HepG2 (cell line): ENCODE measurements around the gene MAPK8IP1. TPM values are rescaled to one million over a fixed set of nuclear protein-coding genes. Genes with fewer than 3 reads are reported as not detected.

ENCODE experiments used
- ATAC-seq: fragments of 200-7000 bp; cut with Tn5 transposase; 3 replicates; pipeline ENCODE4 v1.9.1; 2020; ENCODE audit warnings: mild to moderate bottlenecking, moderate library complexity
- BruUV-seq: library from RNA; stranded (reverse); fragments of 400-500 nt; replicated peaks from 2 replicates; lab custom pipeline; 2021; lab: Mats Ljungman, UMichigan
- CTCF ChIA-PET: fragments of 300-600 bp; formaldehyde crosslinking; extraction: SDS; loops from one replicate; lab custom pipeline; 2021; ENCODE audit warnings: low total read pairs, inconsistent platforms, low intra/inter-chr PET ratio; lab: Yijun Ruan, JAX
- POLR2A ChIA-PET: fragments of 350-600 bp; sonication (Branson Sonifier 250); formaldehyde crosslinking; loops from one replicate; lab custom pipeline; 2020; ENCODE audit warnings: antibody characterized with exemption, inconsistent platforms; lab: Yijun Ruan, JAX
- DNase-seq: peaks from one replicate; pipeline ENCODE4 v3.0.0-alpha.2; 2015; ENCODE audit warnings: low spot score
- FAIRE-seq: peaks from 3 replicates; lab custom pipeline; 2011; peaks lifted over from hg19 to GRCh38; lab: Jason Lieb, UNC
- H2AFZ ChIP-seq: one replicate; pipeline ENCODE4 v1.6.1; 2011; ENCODE audit warnings: low read length, inconsistent platforms
- H3K27ac ChIP-seq: fragments of 300-600 bp; 3 replicates; pipeline ENCODE4 v1.8.0; 2011; ENCODE audit warnings: mixed run types, mild to moderate bottlenecking, mixed read lengths, low read length, inconsistent platforms; ENCODE audit not compliant: insufficient read depth; ENCODE audit errors: extremely low read length
- H3K27me3 ChIP-seq, 2 experiments: fragments of 200-600 bp in 1 of 2; 2 replicates in 1 of 2; 3 replicates in 1 of 2; pipeline versions ENCODE4 v1.6.0 to v1.8.0; 2011; ENCODE audit warnings: low read length in 2 of 2, mild to moderate bottlenecking in 2 of 2, moderate library complexity in 2 of 2, inconsistent platforms in 1 of 2; ENCODE audit not compliant: insufficient read depth in 2 of 2, control insufficient read depth in 1 of 2
- H3K36me3 ChIP-seq, 2 experiments: fragments of 200-600 bp in 1 of 2; replicated peaks in 1 of 2; 2 replicates in 1 of 2; 3 replicates in 1 of 2; pipeline versions ENCODE4 v1.5.1 to v1.8.0; 2011; ENCODE audit warnings: low read length in 2 of 2, inconsistent platforms in 1 of 2; ENCODE audit not compliant: insufficient read depth in 2 of 2, control insufficient read depth in 1 of 2
- H3K4me1 ChIP-seq: 2 replicates; pipeline ENCODE4 v1.5.1; 2012; ENCODE audit warnings: low read length, inconsistent platforms; ENCODE audit not compliant: insufficient read depth
- H3K4me2 ChIP-seq: 2 replicates; pipeline ENCODE4 v1.6.0; 2011; ENCODE audit warnings: low read depth, low read length, inconsistent platforms
- H3K4me3 ChIP-seq, 3 experiments: fragments of 200-600 bp in 1 of 3; sonication (generic), shearing (Covaris generic) in 1 of 3; replicated peaks in 1 of 3; 2 replicates each; pipeline ENCODE4 v1.5.1; 2011 to 2016; ENCODE audit warnings: low read length in 3 of 3, inconsistent platforms in 2 of 3, low read depth in 2 of 3, mild to moderate bottlenecking in 2 of 3, control low read depth in 1 of 3, mixed read lengths in 1 of 3; ENCODE audit not compliant: insufficient read depth in 1 of 3
- H3K79me2 ChIP-seq: one replicate; pipeline ENCODE4 v1.6.1; 2011; ENCODE audit warnings: low read length, inconsistent platforms; ENCODE audit not compliant: insufficient read depth
- H3K9ac ChIP-seq: 2 replicates; pipeline ENCODE4 v1.6.0; 2011; ENCODE audit warnings: mild to moderate bottlenecking, low read depth, low read length, inconsistent platforms; ENCODE audit not compliant: insufficient read depth
- H3K9me3 ChIP-seq: 2 replicates; pipeline ENCODE4 v1.5.1; 2012; ENCODE audit warnings: mild to moderate bottlenecking, low read length
- H4K20me1 ChIP-seq: 2 replicates; pipeline ENCODE4 v1.6.0; 2011; ENCODE audit warnings: inconsistent platforms, mild to moderate bottlenecking, low read length, moderate library complexity; ENCODE audit not compliant: insufficient read depth
- ATM ChIP-seq: fragments of 450-650 bp; IDR thresholded peaks from 2 replicates; pipeline ENCODE4 v1.7.1; 2017; ENCODE audit warnings: mild to moderate bottlenecking, borderline replicate concordance
- BORCS8-MEF2B ChIP-seq: sonication (generic); formaldehyde crosslinking; IDR thresholded peaks from 2 replicates; pipeline ENCODE4 v1.8.0; 2022; ENCODE audit warnings: mild to moderate bottlenecking, missing genetic modification reagents
- ERF ChIP-seq: IDR thresholded peaks from 2 replicates; pipeline ENCODE4 v1.6.1; 2018; ENCODE audit warnings: missing biosample characterization, missing genetic modification reagents
- ISL2 ChIP-seq: sonication (generic); formaldehyde crosslinking; IDR thresholded peaks from 2 replicates; pipeline ENCODE4 v1.5.0; 2020; ENCODE audit warnings: missing genetic modification reagents
- MLXIP ChIP-seq: sonication (generic); formaldehyde crosslinking; IDR thresholded peaks from 2 replicates; pipeline ENCODE4 v1.9.0; 2021; ENCODE audit warnings: missing genetic modification reagents, borderline replicate concordance
- PATZ1 ChIP-seq: sonication (generic); formaldehyde crosslinking; IDR thresholded peaks from 2 replicates; pipeline ENCODE4 v1.4.0; 2020; ENCODE audit warnings: missing genetic modification reagents
- RORA ChIP-seq: sonication (generic); formaldehyde crosslinking; IDR thresholded peaks from 2 replicates; pipeline ENCODE4 v1.5.0; 2020; ENCODE audit warnings: mild to moderate bottlenecking, missing genetic modification reagents, moderate library complexity
- TBL1XR1 ChIP-seq: fragments of 150-350 bp; IDR thresholded peaks from 2 replicates; pipeline ENCODE4 v1.6.1; 2014; ENCODE audit warnings: borderline replicate concordance, low read length; ENCODE audit not compliant: partially characterized antibody
- ZKSCAN1 ChIP-seq: fragments of 150-350 bp; IDR thresholded peaks from 2 replicates; pipeline ENCODE4 v1.6.1; 2014; ENCODE audit warnings: low read length
- ZNF441 ChIP-seq: sonication (generic); formaldehyde crosslinking; IDR thresholded peaks from 2 replicates; pipeline ENCODE4 v1.7.0; 2021; ENCODE audit warnings: missing genetic modification reagents, borderline replicate concordance
- ZNF709 ChIP-seq: sonication (generic); formaldehyde crosslinking; IDR thresholded peaks from 2 replicates; pipeline ENCODE4 v1.5.0; 2020; ENCODE audit warnings: mild to moderate bottlenecking, missing genetic modification reagents
- WGBS: methylation state at CpG from one replicate; pipeline ENCODE4 v1.1.6; 2017; ENCODE audit warnings: low lambda C conversion rate; 5-methylcytosine and 5-hydroxymethylcytosine counted together
- in situ Hi-C: cut with HindIII; loops from 2 replicates; pipeline ENCODE4 v1.10.0; 2017; ENCODE audit warnings: low pct_unique_long_range_greater_than_20kb; ENCODE audit not compliant: extremely low pct_ligation_motif_present
- intact Hi-C: fragments of 100-400 bp; cut with micrococcal nuclease; formaldehyde crosslinking; loops from one replicate; pipeline ENCODE4 v1.10.0; 2022; ENCODE audit not compliant: unreplicated experiment
- polyA plus RNA-seq, 8 experiments: library from polyadenylated mRNA; depleted of rRNA in 3 of 8; stranded (reverse) in 7 of 8; unstranded in 1 of 8; fragments of >200 nt; fragmentation: Illumina TruSeq in 4 of 8; extraction: Trizol in 4 of 8; gene quantifications; 2 replicates each; pipeline versions ENCODE4 v1.2.1 to v1.2.3, GENCODE V29; 2011 to 2016; ENCODE audit warnings: low read depth in 4 of 8, missing spikeins in 1 of 8, mixed read lengths in 1 of 8; ENCODE audit not compliant: insufficient read depth in 1 of 8
- total RNA-seq, 5 experiments: library from RNA; depleted of rRNA; stranded (reverse); fragments of >200 nt; fragmentation: Illumina TruSeq; extraction: Trizol; gene quantifications; 2 replicates each; pipeline ENCODE4 v1.2.3, GENCODE V29; 2016; ENCODE audit warnings: low read depth in 1 of 5
- TF ChIP-seq, protein P1 (sequence below): sonication (generic); formaldehyde crosslinking; conservative IDR thresholded peaks from 2 replicates; pipeline ENCODE4 v1.4.0; 2020; ENCODE audit warnings: missing genetic modification reagents
- TF ChIP-seq, protein P2 (sequence below): sonication (generic); formaldehyde crosslinking; IDR thresholded peaks from 2 replicates; pipeline ENCODE4 v1.5.0; 2020; ENCODE audit warnings: mild to moderate bottlenecking, missing genetic modification reagents

MAPK8IP1 gene
- total and polyA plus RNA-seq, 2 of the 13 experiments (the other 11 are each of a cell fraction or from before 2014, with no cell fraction given) = 2.2 to 4.2 TPM

GRCh38 chr11:45926536-45927331 lies 41.3 kb downstream of the MAPK8IP1 start:
- Histone ChIP-seq H3K4me2 (no peak overlapping the region), H3K27ac (no peak overlapping the region), H3K9me3 (no peaks in the 10 kb centered on the region), H2AFZ (no peak overlapping the region), H3K4me1 (peaks cover 18% of the 10 kb centered on the region), H4K20me1 (no peaks in the 10 kb centered on the region), H3K4me3 (no peak overlapping the region), H3K36me3 (no peaks in the 10 kb centered on the region; a peak in 1 of 5 replicates), H3K27me3 (no peaks in the 10 kb centered on the region), H3K9ac (no peak overlapping the region), H3K79me2 (no peaks in the 10 kb centered on the region)
- WGBS = 91% methylated on average over 8 of the region's 12 CpGs
- ChIA-PET CTCF (no interaction called here), POLR2A (interaction anchor here (1.6 kb wide), 1 partner anchor 9 kb away, joined by 7 read pairs; the partner anchor contains the start of gene PEX16)
- TF ChIP-seq ZKSCAN1 (no peak), RORA (CRISPR knock-in tag) (no peak), BORCS8-MEF2B (CRISPR knock-in tag) (no peak), ATM (no peak), ISL2 (CRISPR knock-in tag) (no peak), ZNF441 (CRISPR knock-in tag) (no peak), PATZ1 (no peak), ZNF709 (CRISPR knock-in tag) (no peak), MLXIP (CRISPR knock-in tag) (no peak), TBL1XR1 (no peak), ERF (CRISPR knock-in tag) (no peak)
- TF ChIP-seq, protein P1, sequence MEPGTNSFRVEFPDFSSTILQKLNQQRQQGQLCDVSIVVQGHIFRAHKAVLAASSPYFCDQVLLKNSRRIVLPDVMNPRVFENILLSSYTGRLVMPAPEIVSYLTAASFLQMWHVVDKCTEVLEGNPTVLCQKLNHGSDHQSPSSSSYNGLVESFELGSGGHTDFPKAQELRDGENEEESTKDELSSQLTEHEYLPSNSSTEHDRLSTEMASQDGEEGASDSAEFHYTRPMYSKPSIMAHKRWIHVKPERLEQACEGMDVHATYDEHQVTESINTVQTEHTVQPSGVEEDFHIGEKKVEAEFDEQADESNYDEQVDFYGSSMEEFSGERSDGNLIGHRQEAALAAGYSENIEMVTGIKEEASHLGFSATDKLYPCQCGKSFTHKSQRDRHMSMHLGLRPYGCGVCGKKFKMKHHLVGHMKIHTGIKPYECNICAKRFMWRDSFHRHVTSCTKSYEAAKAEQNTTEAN (CRISPR knock-in tag) = no peak
- TF ChIP-seq, protein P2, sequence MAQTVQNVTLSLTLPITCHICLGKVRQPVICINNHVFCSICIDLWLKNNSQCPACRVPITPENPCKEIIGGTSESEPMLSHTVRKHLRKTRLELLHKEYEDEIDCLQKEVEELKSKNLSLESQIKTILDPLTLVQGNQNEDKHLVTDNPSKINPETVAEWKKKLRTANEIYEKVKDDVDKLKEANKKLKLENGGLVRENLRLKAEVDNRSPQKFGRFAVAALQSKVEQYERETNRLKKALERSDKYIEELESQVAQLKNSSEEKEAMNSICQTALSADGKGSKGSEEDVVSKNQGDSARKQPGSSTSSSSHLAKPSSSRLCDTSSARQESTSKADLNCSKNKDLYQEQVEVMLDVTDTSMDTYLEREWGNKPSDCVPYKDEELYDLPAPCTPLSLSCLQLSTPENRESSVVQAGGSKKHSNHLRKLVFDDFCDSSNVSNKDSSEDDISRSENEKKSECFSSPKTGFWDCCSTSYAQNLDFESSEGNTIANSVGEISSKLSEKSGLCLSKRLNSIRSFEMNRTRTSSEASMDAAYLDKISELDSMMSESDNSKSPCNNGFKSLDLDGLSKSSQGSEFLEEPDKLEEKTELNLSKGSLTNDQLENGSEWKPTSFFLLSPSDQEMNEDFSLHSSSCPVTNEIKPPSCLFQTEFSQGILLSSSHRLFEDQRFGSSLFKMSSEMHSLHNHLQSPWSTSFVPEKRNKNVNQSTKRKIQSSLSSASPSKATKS (CRISPR knock-in tag) = no peak
- DNase-seq = no peak
- no peak for ATAC-seq
- in situ Hi-C loops (no loop called here), intact Hi-C loops (no loop called here)
- FAIRE-seq = no peak
- BruUV-seq = no TSS peak
